ENCODE measurements around the gene ITK.

The ITK gene

DNA sequence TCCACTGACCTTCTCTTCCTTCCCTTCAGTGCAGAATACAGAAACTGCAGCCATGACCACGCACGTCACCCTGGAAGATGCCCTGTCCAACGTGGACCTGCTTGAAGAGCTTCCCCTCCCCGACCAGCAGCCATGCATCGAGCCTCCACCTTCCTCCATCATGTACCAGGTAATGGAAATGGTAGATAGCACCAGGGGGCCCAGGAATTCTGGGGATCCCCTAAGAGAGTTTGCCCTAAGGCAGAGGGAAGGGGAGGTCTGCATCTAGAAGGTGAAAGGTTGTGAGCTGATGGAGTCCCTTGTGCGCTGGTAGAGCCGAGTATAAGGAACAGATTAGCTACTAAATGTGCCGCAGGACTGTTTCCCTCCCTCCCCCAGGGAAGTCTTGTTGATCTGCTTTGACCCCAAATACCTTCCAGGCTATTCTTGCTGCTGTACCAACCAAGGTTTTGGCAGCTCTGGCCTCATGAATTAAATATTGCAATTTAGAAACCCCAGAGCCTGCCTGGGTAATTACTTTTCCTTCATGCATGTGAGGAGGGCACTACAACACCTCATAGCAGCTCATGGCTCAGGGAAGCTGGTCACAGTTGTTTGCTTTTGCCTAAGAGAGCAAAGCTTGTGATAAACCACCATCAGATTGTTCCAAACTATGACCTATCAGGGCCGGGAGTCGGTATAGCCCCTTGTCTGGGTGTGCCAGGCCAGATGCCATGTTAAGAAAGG is 104.8 kb downstream of the ITK start:
- H3K79me2 ChIP-seq (ENCODE audit: insufficient read depth, low read depth), result no peaks in the 10 kb centered on the region

DNA sequence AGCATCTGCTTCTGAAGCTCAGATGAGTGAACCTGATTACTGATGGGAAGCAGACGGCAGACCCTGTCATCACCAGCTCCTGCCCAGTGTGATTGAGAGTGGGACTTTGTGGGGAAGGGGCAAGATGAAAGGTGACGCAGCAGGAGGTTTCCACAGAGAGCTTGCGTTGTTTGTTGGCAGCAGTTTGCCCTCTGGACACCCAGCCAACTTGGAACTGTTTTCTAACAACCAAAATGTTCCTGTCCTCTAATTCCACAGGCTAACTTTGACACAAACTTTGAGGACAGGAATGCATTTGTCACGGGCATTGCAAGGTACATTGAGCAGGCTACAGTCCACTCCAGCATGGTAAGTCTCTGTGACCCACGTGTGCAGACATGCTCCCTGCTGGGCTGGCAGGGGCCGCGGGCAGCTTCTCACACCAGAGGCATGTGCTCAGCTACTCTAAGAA is 106.1 kb downstream of the ITK start:
- Histone ChIP-seq H3K79me2 (ENCODE audit: insufficient read depth, low read depth) (no peaks in the 10 kb centered on the region), H3K4me2 (no peak overlapping the region), H3K9ac (no peak overlapping the region), H3K36me3 (ENCODE audit: insufficient read depth) (no peaks in the 10 kb centered on the region), H3K4me3 (IDR thresholded peaks at IDR 0.05; ENCODE audit: insufficient read depth, low read depth, low read length) (no peak overlapping the region), H4K20me1 (ENCODE audit: insufficient read depth) (no peaks in the 10 kb centered on the region), H3K27me3 (ENCODE audit: insufficient read depth, low read depth) (no peaks in the 10 kb centered on the region), H3K27ac (no peak overlapping the region), H3K4me1 (ENCODE audit: low read depth, poor library complexity, severe bottlenecking) (peaks cover 6% of the 10 kb centered on the region), H2AFZ (ENCODE audit: low read depth) (no peak overlapping the region)
- TF ChIP-seq, protein P1, sequence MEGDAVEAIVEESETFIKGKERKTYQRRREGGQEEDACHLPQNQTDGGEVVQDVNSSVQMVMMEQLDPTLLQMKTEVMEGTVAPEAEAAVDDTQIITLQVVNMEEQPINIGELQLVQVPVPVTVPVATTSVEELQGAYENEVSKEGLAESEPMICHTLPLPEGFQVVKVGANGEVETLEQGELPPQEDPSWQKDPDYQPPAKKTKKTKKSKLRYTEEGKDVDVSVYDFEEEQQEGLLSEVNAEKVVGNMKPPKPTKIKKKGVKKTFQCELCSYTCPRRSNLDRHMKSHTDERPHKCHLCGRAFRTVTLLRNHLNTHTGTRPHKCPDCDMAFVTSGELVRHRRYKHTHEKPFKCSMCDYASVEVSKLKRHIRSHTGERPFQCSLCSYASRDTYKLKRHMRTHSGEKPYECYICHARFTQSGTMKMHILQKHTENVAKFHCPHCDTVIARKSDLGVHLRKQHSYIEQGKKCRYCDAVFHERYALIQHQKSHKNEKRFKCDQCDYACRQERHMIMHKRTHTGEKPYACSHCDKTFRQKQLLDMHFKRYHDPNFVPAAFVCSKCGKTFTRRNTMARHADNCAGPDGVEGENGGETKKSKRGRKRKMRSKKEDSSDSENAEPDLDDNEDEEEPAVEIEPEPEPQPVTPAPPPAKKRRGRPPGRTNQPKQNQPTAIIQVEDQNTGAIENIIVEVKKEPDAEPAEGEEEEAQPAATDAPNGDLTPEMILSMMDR (conservative IDR thresholded peaks at IDR 0.05; ENCODE audit: low read depth, low read length), result no peak

More for the DNA sequence above, 104.8 kb downstream of the ITK start:
- Histone ChIP-seq H3K36me3 (ENCODE audit: insufficient read depth) (no peaks in the 10 kb centered on the region), H2AFZ (ENCODE audit: low read depth) (no peak overlapping the region), H3K4me1 (ENCODE audit: low read depth, poor library complexity, severe bottlenecking) (peaks cover 6% of the 10 kb centered on the region), H3K9ac (no peak overlapping the region), H3K4me3 (IDR thresholded peaks at IDR 0.05; ENCODE audit: insufficient read depth, low read depth, low read length) (no peak overlapping the region), H3K4me2 (no peak overlapping the region), H4K20me1 (ENCODE audit: insufficient read depth) (no peaks in the 10 kb centered on the region), H3K27me3 (ENCODE audit: insufficient read depth, low read depth) (no peaks in the 10 kb centered on the region), H3K27ac (no peak overlapping the region)
- TF ChIP-seq, protein P1 (conservative IDR thresholded peaks at IDR 0.05; ENCODE audit: low read depth, low read length), result no peak

GRCh38 chr5:157288405-157289163 is 107.9 kb downstream of the ITK start:
- H2AFZ ChIP-seq (ENCODE audit: low read depth), result no peak overlapping the region
- H3K27ac ChIP-seq, result no peak overlapping the region
- no peaks in the 10 kb centered on the region for H3K4me1 ChIP-seq (ENCODE audit: low read depth, poor library complexity, severe bottlenecking)
- no peaks in the 10 kb centered on the region for H4K20me1 ChIP-seq (ENCODE audit: insufficient read depth)
- TF ChIP-seq, protein P1 (conservative IDR thresholded peaks at IDR 0.05; ENCODE audit: low read depth, low read length), result no peak
- H3K4me2 ChIP-seq, result no peak overlapping the region
- H3K4me3 ChIP-seq (IDR thresholded peaks at IDR 0.05; ENCODE audit: insufficient read depth, low read depth, low read length), result no peak overlapping the region
- no peak overlapping the region for H3K9ac ChIP-seq
- H3K36me3 ChIP-seq (ENCODE audit: insufficient read depth), result no peaks in the 10 kb centered on the region
- H3K79me2 ChIP-seq (ENCODE audit: insufficient read depth, low read depth), result no peaks in the 10 kb centered on the region
- H3K27me3 ChIP-seq (ENCODE audit: insufficient read depth, low read depth), result no peaks in the 10 kb centered on the region

GRCh38 chr5:157289164-157289819 is 108.7 kb downstream of the ITK start:
- TF ChIP-seq, protein P1 (conservative IDR thresholded peaks at IDR 0.05; ENCODE audit: low read depth, low read length), result no peak
- Histone ChIP-seq H3K36me3 (ENCODE audit: insufficient read depth) (no peaks in the 10 kb centered on the region), H3K79me2 (ENCODE audit: insufficient read depth, low read depth) (no peaks in the 10 kb centered on the region), H3K4me1 (ENCODE audit: low read depth, poor library complexity, severe bottlenecking) (no peaks in the 10 kb centered on the region), H4K20me1 (ENCODE audit: insufficient read depth) (no peaks in the 10 kb centered on the region), H3K9ac (no peak overlapping the region), H2AFZ (ENCODE audit: low read depth) (no peak overlapping the region), H3K4me3 (IDR thresholded peaks at IDR 0.05; ENCODE audit: insufficient read depth, low read depth, low read length) (no peak overlapping the region), H3K27me3 (ENCODE audit: insufficient read depth, low read depth) (no peaks in the 10 kb centered on the region), H3K27ac (no peak overlapping the region), H3K4me2 (no peak overlapping the region)
